ENCODE data around the gene SLC23A2.
"Not testable (repeated sequence)": the region's sequence is repeated elsewhere in the genome, so short reads cannot be mapped to it uniquely, and the experiment has no call there.

The SLC23A2 gene

GRCh38 chr20:4997222-4997621 is 4.1 kb downstream of the SLC23A2 start:
- Mint-ChIP-seq H3K36me3 (ENCODE audit: low read depth) (peaks cover 9% of the 10 kb centered on the region), H3K4me3 (no peak overlapping the region), H3K27ac (peak overlapping the region; percentile 1), H3K27me3 (no peaks in the 10 kb centered on the region), H3K9me3 (no peaks in the 10 kb centered on the region), H3K4me1 (ENCODE audit: low read depth) (peaks cover 53% of the 10 kb centered on the region)
- DNase-seq, result no peak

- Mint-ChIP-seq H3K36me3 (ENCODE audit: low read depth) (peaks cover 13% of the 10 kb centered on the region), H3K27ac (peak overlapping the region; percentile 86), H3K4me1 (ENCODE audit: low read depth) (peaks cover 39% of the 10 kb centered on the region), H3K4me3 (no peak overlapping the region), H3K9me3 (no peaks in the 10 kb centered on the region), H3K27me3 (no peaks in the 10 kb centered on the region)
- no peak for DNase-seq
Observed at GRCh38 chr20:4989570-4989969, 11.7 kb downstream of the SLC23A2 start.

GRCh38 chr20:4987130-4987529 is 14.2 kb downstream of the SLC23A2 start:
- H3K27me3 Mint-ChIP-seq, result no peaks in the 10 kb centered on the region
- H3K27ac Mint-ChIP-seq, result peak overlapping the region; percentile 50
- peaks cover 19% of the 10 kb centered on the region for H3K36me3 Mint-ChIP-seq (ENCODE audit: low read depth)

DNA sequence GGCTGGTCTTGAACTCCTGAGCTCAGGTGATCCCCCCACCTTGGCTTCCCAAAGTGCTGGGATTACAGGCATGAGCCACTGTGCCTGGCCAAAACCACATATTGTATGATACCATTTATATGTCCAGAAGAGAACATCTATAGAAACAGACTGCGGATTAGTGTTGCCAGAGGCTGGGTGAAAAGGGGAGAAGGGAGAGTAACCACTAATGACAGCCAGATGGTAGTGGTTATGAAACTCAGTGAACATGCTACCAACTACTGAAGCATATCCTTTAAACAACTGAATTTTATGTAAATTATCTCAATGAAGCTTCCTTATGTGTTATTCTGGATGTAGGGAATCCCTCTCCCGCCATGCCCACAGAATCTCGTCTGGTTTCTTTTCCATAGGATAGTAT is 15.7 kb downstream of the SLC23A2 start:
- no peak overlapping the region for H3K27ac Mint-ChIP-seq
- DNase-seq, result no peak
- H3K4me1 Mint-ChIP-seq (ENCODE audit: low read depth), result peaks cover 42% of the 10 kb centered on the region
- no peaks in the 10 kb centered on the region for H3K27me3 Mint-ChIP-seq
- H3K4me3 Mint-ChIP-seq, result no peak overlapping the region
- no peaks in the 10 kb centered on the region for H3K9me3 Mint-ChIP-seq
- H3K36me3 Mint-ChIP-seq (ENCODE audit: low read depth), result peaks cover 18% of the 10 kb centered on the region

More at GRCh38 chr20:4987130-4987529, 14.2 kb downstream of the SLC23A2 start:
- Mint-ChIP-seq H3K9me3 (no peaks in the 10 kb centered on the region), H3K4me3 (no peak overlapping the region), H3K4me1 (ENCODE audit: low read depth) (peaks cover 40% of the 10 kb centered on the region)
- DNase-seq, result no peak

DNA sequence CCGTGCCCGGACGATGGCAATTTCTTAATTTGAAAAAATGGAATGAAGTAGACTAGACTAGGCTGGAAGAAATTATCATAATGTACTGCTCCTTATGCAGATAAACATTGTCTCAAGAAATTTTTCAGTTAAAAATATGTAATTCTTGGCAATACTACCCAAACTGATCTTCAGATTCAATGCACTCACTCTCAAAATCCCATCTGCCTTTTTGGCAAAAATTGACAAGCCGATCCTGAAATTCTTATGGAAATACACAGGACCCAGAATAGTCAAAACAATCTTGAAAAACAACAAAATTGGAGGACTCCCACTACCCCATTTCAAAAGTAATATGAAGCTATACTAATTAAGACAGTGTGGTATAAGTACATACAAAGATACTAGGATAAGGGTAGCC is 19.0 kb downstream of the SLC23A2 start:
- H3K27me3 Mint-ChIP-seq, result no peaks in the 10 kb centered on the region
- peaks cover 16% of the 10 kb centered on the region for H3K36me3 Mint-ChIP-seq (ENCODE audit: low read depth)
- H3K27ac Mint-ChIP-seq, result no peak overlapping the region
- peaks cover 43% of the 10 kb centered on the region for H3K4me1 Mint-ChIP-seq (ENCODE audit: low read depth)
- H3K4me3 Mint-ChIP-seq, result no peak overlapping the region
- no peaks in the 10 kb centered on the region for H3K9me3 Mint-ChIP-seq
- DNase-seq, result no peak

- H3K27ac Mint-ChIP-seq, result no peak overlapping the region
Observed at GRCh38 chr20:4979841-4980410, 21.4 kb downstream of the SLC23A2 start.

DNA sequence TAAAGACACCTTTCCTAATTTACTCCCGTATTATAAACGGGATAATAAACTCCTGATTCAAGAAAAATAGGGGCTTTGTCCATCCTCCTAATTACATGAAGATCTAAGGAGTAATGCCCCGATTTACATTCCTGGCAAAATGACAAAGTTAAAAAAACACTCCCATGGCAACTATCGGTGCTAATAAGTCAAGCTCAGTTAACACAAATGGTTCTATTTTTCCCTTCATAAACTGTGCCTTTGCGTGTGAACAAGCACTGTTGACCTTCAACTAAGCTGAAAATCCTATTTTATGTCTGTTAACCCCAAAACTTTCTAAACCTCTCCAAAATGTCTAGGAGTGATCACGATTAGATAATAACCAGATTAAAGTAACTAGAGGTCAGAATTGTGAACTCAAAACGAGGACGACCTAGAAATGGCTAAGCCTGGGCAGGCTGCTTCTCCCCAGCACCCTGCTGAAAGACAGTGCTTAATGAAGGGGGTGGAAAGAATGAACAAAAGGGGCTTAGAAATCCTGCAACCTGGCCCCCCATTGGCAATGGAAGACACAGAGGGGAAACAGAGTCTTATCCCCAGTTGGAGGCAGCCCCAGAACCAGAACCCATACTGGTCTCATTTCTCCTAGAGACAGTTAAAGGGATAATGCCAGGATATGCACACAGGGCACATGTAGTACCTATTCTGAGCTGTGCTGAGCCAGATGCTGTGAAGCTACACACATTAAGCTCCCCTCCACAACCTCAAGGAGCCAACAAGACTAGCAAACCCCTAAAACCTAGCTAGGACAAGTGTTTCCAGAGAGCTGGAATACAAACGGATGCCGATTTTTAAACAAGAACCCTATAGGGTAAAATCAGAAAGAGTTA is 23.0 kb downstream of the SLC23A2 start:
- Mint-ChIP-seq H3K36me3 (ENCODE audit: low read depth) (peaks cover 6% of the 10 kb centered on the region), H3K9me3 (no peaks in the 10 kb centered on the region), H3K4me1 (ENCODE audit: low read depth) (peaks cover 54% of the 10 kb centered on the region), H3K27me3 (no peaks in the 10 kb centered on the region), H3K27ac (no peak overlapping the region), H3K4me3 (no peak overlapping the region)
- DNase-seq, result no peak

More at GRCh38 chr20:4979841-4980410, 21.4 kb downstream of the SLC23A2 start:
- Mint-ChIP-seq H3K27me3 (no peaks in the 10 kb centered on the region), H3K4me1 (ENCODE audit: low read depth) (peaks cover 43% of the 10 kb centered on the region), H3K4me3 (no peak overlapping the region), H3K36me3 (ENCODE audit: low read depth) (peaks cover 9% of the 10 kb centered on the region), H3K9me3 (no peaks in the 10 kb centered on the region)
- DNase-seq, result no peak

GRCh38 chr20:4976014-4976413 is 25.3 kb downstream of the SLC23A2 start:
- H3K27ac Mint-ChIP-seq; H3K27me3 Mint-ChIP-seq; H3K9me3 Mint-ChIP-seq; H3K36me3 Mint-ChIP-seq (ENCODE audit: low read depth); DNase-seq; H3K4me3 Mint-ChIP-seq: not testable (repeated sequence)
- peaks cover 51% of the 10 kb centered on the region for H3K4me1 Mint-ChIP-seq (ENCODE audit: low read depth)

GRCh38 chr20:4973330-4974097 is 27.8 kb downstream of the SLC23A2 start:
- Mint-ChIP-seq H3K9me3 (no peaks in the 10 kb centered on the region), H3K4me3 (peak overlapping the region; percentile 65), H3K4me1 (ENCODE audit: low read depth) (peaks cover 38% of the 10 kb centered on the region), H3K27ac (peak overlapping the region; percentile 90), H3K27me3 (no peaks in the 10 kb centered on the region), H3K36me3 (ENCODE audit: low read depth) (peaks cover 24% of the 10 kb centered on the region)
- peak; percentile 64 for DNase-seq

- H3K4me3 Mint-ChIP-seq, result peak overlapping the region; percentile 65
- peak overlapping the region; percentile 90 for H3K27ac Mint-ChIP-seq
- H3K4me1 Mint-ChIP-seq (ENCODE audit: low read depth), result peaks cover 32% of the 10 kb centered on the region
- DNase-seq, result no peak
- peaks cover 33% of the 10 kb centered on the region for H3K36me3 Mint-ChIP-seq (ENCODE audit: low read depth)
- no peaks in the 10 kb centered on the region for H3K27me3 Mint-ChIP-seq
- H3K9me3 Mint-ChIP-seq, result no peaks in the 10 kb centered on the region
Observed at GRCh38 chr20:4972506-4973251, 28.6 kb downstream of the SLC23A2 start.

- Mint-ChIP-seq H3K27me3 (no peaks in the 10 kb centered on the region), H3K4me3 (no peak overlapping the region), H3K4me1 (ENCODE audit: low read depth) (peaks cover 32% of the 10 kb centered on the region), H3K36me3 (ENCODE audit: low read depth) (peaks cover 43% of the 10 kb centered on the region), H3K27ac (peak overlapping the region; percentile 23), H3K9me3 (no peaks in the 10 kb centered on the region)
- DNase-seq, result no peak
Observed at GRCh38 chr20:4971064-4971463, 30.2 kb downstream of the SLC23A2 start.

- Mint-ChIP-seq H3K9me3 (no peaks in the 10 kb centered on the region), H3K4me3 (no peak overlapping the region), H3K36me3 (ENCODE audit: low read depth) (peaks cover 52% of the 10 kb centered on the region), H3K27ac (no peak overlapping the region), H3K4me1 (ENCODE audit: low read depth) (peaks cover 11% of the 10 kb centered on the region), H3K27me3 (no peaks in the 10 kb centered on the region)
- DNase-seq, result no peak
Observed at GRCh38 chr20:4967752-4968477, 33.4 kb downstream of the SLC23A2 start.

DNA sequence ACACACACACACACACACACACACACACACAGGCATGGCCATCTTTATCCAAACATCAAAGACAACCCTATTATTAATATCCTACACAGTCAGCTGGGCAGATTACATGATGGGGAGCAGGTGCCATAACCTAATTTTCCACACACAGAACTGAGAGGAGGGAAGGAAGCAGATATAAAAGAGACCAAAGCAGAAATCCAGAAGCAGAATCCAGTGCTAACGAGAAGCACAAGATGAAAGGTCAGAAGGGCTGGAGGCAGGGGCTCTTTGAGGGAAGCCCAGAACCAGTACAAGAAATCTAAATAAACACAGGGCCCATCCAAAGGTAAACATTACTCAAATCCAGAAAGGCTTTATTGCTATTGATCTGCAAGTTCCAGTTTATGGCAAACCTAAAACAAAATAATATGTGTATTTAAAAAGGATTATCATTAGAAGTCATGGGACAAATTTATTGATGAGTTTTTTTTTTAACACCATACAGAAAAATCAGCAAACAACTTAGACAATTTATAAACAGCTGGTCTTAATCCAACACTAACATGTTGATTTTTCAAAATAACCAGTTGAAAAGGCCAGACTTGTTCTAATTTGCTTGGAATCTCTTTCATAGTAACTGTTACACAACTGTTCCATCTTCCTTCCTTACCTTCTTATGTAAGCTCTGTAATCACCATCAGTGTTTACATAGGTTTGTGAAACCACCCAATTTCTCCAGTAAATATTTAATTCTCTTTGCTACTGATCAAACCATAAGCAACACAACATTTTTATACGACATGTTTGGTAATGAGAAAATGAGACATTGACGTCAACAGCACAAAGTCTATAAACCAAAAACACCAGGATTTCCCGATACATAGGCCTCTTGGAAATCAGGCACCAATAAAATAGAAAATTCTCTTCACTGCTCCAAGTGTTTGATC is 34.2 kb downstream of the SLC23A2 start:
- DNase-seq, result no peak
- Mint-ChIP-seq H3K4me3 (no peak overlapping the region), H3K4me1 (ENCODE audit: low read depth) (peaks cover 13% of the 10 kb centered on the region), H3K9me3 (no peaks in the 10 kb centered on the region), H3K27ac (no peak overlapping the region), H3K36me3 (ENCODE audit: low read depth) (peaks cover 56% of the 10 kb centered on the region), H3K27me3 (no peaks in the 10 kb centered on the region)
